HG03045 (cell line): ENCODE measurements around the gene MGAT5.
A peak's percentile ranks its signal among the peaks of the same experiment; 100 is the strongest.

Experiments used
- ATAC-seq: cut with Tn5 transposase; IDR thresholded peaks from one replicate; pipeline ENCODE4 v1.9.1; 2021; ENCODE audit warnings: mild to moderate bottlenecking, moderate library complexity; ENCODE audit not compliant: unreplicated experiment

The MGAT5 gene

GRCh38 chr2:134392442-134393074 is 138.7 kb downstream of the MGAT5 start:
- no peak for ATAC-seq

GRCh38 chr2:134393075-134393461 is 139.2 kb downstream of the MGAT5 start:
- no peak for ATAC-seq

- no peak for ATAC-seq
These were observed 141.9 kb downstream of the MGAT5 start for GRCh38 chr2:134395779-134396178.

- no peak for ATAC-seq
These were observed 142.6 kb downstream of the MGAT5 start for GRCh38 chr2:134396493-134396892.

- ATAC-seq = no peak
These were observed 143.4 kb downstream of the MGAT5 start for GRCh38 chr2:134397146-134397896.

- ATAC-seq = no peak
These were observed 144.4 kb downstream of the MGAT5 start for GRCh38 chr2:134398300-134398699.

- no peak for ATAC-seq
These were observed 145.2 kb downstream of the MGAT5 start for GRCh38 chr2:134399096-134399495.

GRCh38 chr2:134401081-134401497 is 147.2 kb downstream of the MGAT5 start:
- ATAC-seq = no peak

GRCh38 chr2:134401789-134402188 is 147.9 kb downstream of the MGAT5 start:
- no peak for ATAC-seq

- no peak for ATAC-seq
These were observed 148.5 kb downstream of the MGAT5 start for GRCh38 chr2:134402410-134402809.

- ATAC-seq = no peak
These were observed 151.8 kb downstream of the MGAT5 start for GRCh38 chr2:134405611-134406081.

- no peak for ATAC-seq
These were observed 152.4 kb downstream of the MGAT5 start for GRCh38 chr2:134406311-134406710.

GRCh38 chr2:134406736-134407135 is 152.9 kb downstream of the MGAT5 start:
- ATAC-seq = no peak

- ATAC-seq = no peak
These were observed 153.4 kb downstream of the MGAT5 start for GRCh38 chr2:134407154-134407890.

- no peak for ATAC-seq
These were observed 154.5 kb downstream of the MGAT5 start for GRCh38 chr2:134408386-134408785.

GRCh38 chr2:134408791-134409190 is 154.9 kb downstream of the MGAT5 start:
- no peak for ATAC-seq

GRCh38 chr2:134410006-134410405 is 156.1 kb downstream of the MGAT5 start:
- ATAC-seq = no peak

GRCh38 chr2:134410831-134411231 is 157.0 kb downstream of the MGAT5 start:
- ATAC-seq = no peak

- ATAC-seq = no peak
These were observed 157.5 kb downstream of the MGAT5 start for GRCh38 chr2:134411279-134411827.

- ATAC-seq = peak; percentile 99
These were observed 158.2 kb downstream of the MGAT5 start for GRCh38 chr2:134411828-134412638.

- no peak for ATAC-seq
These were observed 158.7 kb downstream of the MGAT5 start for GRCh38 chr2:134412639-134412999.
